GM12878 (cell line): ENCODE data around the gene TIMM10. TPM values are rescaled to one million over a fixed set of nuclear protein-coding genes. Genes with fewer than 3 reads are reported as not detected.

Experiments used
- ATAC-seq: fragments of 200-7000 bp; cut with Tn5 transposase; 3 replicates; pipeline ENCODE4 v1.9.1; 2020; ENCODE audit warnings: mild to moderate bottlenecking, moderate library complexity
- BruUV-seq: library from RNA; stranded (reverse); fragments of 400-500 nt; replicated peaks from 2 replicates; lab custom pipeline; 2021; lab: Mats Ljungman, UMichigan
- CTCF ChIA-PET: fragments of 300-600 bp; sonication (Branson Sonifier 250); formaldehyde crosslinking; extraction: SDS; loops from one replicate; lab custom pipeline; 2021; ENCODE audit warnings: inconsistent platforms; lab: Yijun Ruan, JAX
- POLR2A ChIA-PET: fragments of 350-600 bp; formaldehyde crosslinking; extraction: SDS; loops from one replicate; lab custom pipeline; 2021; ENCODE audit warnings: inconsistent platforms; lab: Charles Lee
- RAD21 ChIA-PET: fragments of 300-600 bp; sonication (Branson Sonifier 250); formaldehyde crosslinking; loops from one replicate; lab custom pipeline; 2023; ENCODE audit warnings: antibody characterized with exemption; ENCODE audit not compliant: unreplicated experiment; lab: Charles Lee
- SMC1A ChIA-PET: fragments of 300-600 bp; sonication (Branson Sonifier 250); formaldehyde crosslinking; loops from one replicate; lab custom pipeline; 2023; ENCODE audit not compliant: unreplicated experiment, uncharacterized antibody; lab: Charles Lee
- DNase-seq: peaks from one replicate; pipeline ENCODE4 v3.0.0-alpha.2; 2011; ENCODE audit warnings: low read depth, low spot score
- FAIRE-seq: peaks from 3 replicates; lab custom pipeline; 2011; peaks lifted over from hg19 to GRCh38; lab: Jason Lieb, UNC
- H2AFZ ChIP-seq: 2 replicates; pipeline ENCODE4 v1.6.0; 2011; ENCODE audit warnings: low read depth, low read length, control low read depth; ENCODE audit not compliant: control insufficient read depth
- H3K27ac ChIP-seq: 2 replicates; pipeline ENCODE4 v1.5.1; 2011; ENCODE audit warnings: control low read depth; ENCODE audit not compliant: control insufficient read depth, insufficient read depth
- H3K27me3 ChIP-seq, 2 experiments: replicated peaks in 1 of 2; 2 replicates each; pipeline versions ENCODE4 v1.6.0 to v1.6.1; 2011; ENCODE audit warnings: low read length in 1 of 2; ENCODE audit not compliant: control insufficient read depth in 2 of 2, insufficient read depth in 2 of 2
- H3K36me3 ChIP-seq, 2 experiments: 2 replicates each; pipeline ENCODE4 v1.5.1; 2011; ENCODE audit warnings: low read length in 1 of 2; ENCODE audit not compliant: control insufficient read depth in 2 of 2, insufficient read depth in 2 of 2
- H3K4me1 ChIP-seq: 2 replicates; pipeline ENCODE4 v1.6.1; 2011; ENCODE audit warnings: mild to moderate bottlenecking, low read length, moderate library complexity, mixed read lengths; ENCODE audit not compliant: control insufficient read depth, insufficient read depth
- H3K4me2 ChIP-seq: 2 replicates; pipeline ENCODE4 v1.6.0; 2011; ENCODE audit warnings: control low read depth; ENCODE audit not compliant: control insufficient read depth, insufficient read depth
- H3K4me3 ChIP-seq: fragments of 200-600 bp; sonication (generic); 2 replicates; pipeline ENCODE4 v1.5.1; 2016
- H3K79me2 ChIP-seq: 2 replicates; pipeline ENCODE4 v1.6.0; 2011; ENCODE audit warnings: low read length; ENCODE audit not compliant: control insufficient read depth, insufficient read depth
- H3K9ac ChIP-seq: 2 replicates; pipeline ENCODE4 v1.8.0; 2011; ENCODE audit warnings: low read length, control low read depth, mixed read lengths; ENCODE audit not compliant: control insufficient read depth, insufficient read depth
- H3K9me3 ChIP-seq: replicated peaks from 3 replicates; pipeline ENCODE4 v1.5.1; 2011; ENCODE audit warnings: mild to moderate bottlenecking, low read length; ENCODE audit not compliant: control insufficient read depth, insufficient read depth
- H4K20me1 ChIP-seq: 2 replicates; pipeline ENCODE4 v1.6.0; 2011; ENCODE audit not compliant: control insufficient read depth, insufficient read depth
- CHD4 ChIP-seq: fragments of 200-600 bp; sonication (generic); IDR thresholded peaks from 2 replicates; pipeline ENCODE4 v1.6.1; 2016; ENCODE audit warnings: mild to moderate bottlenecking
- EGR1 ChIP-seq, 2 experiments: IDR thresholded peaks; 1 replicate in 1 of 2; 2 replicates in 1 of 2; pipeline ENCODE4 v1.6.1; 2011 to 2012; ENCODE audit warnings: low read depth in 2 of 2, low read length in 2 of 2, borderline replicate concordance in 1 of 2, mild to moderate bottlenecking in 1 of 2, moderate library complexity in 1 of 2
- GABPA ChIP-seq: IDR thresholded peaks from 2 replicates; pipeline ENCODE4 v1.6.1; 2014; ENCODE audit warnings: antibody characterized with exemption, low read depth, mild to moderate bottlenecking, inconsistent platforms
- HCFC1 ChIP-seq: fragments of 150-350 bp; IDR thresholded peaks from 2 replicates; pipeline ENCODE4 v1.6.1; 2014; ENCODE audit warnings: low read length
- IRF3 ChIP-seq: fragments of 450-650 bp; IDR thresholded peaks from 2 replicates; pipeline ENCODE4 v1.6.1; 2014; ENCODE audit warnings: mild to moderate bottlenecking
- KLF5 ChIP-seq: fragments of 450-650 bp; IDR thresholded peaks from 2 replicates; pipeline ENCODE4 v1.6.1; 2014; ENCODE audit warnings: mild to moderate bottlenecking; ENCODE audit not compliant: partially characterized antibody
- MTA2 ChIP-seq: fragments of 450-650 bp; IDR thresholded peaks from 2 replicates; pipeline ENCODE4 v1.6.1; 2016; ENCODE audit warnings: low read depth, mild to moderate bottlenecking, moderate library complexity
- NR2F1 ChIP-seq: fragments of 450-650 bp; conservative IDR thresholded peaks from 2 replicates; pipeline ENCODE4 v1.6.1; 2017; ENCODE audit warnings: mild to moderate bottlenecking
- POLR2AphosphoS2 ChIP-seq: IDR thresholded peaks from 2 replicates; pipeline ENCODE4 v1.6.1; 2011; ENCODE audit warnings: low read depth, mild to moderate bottlenecking, low read length, improper control_type of control experiment, moderate library complexity
- PRDM15 ChIP-seq: fragments of 450-650 bp; formaldehyde crosslinking; IDR thresholded peaks from 2 replicates; pipeline ENCODE4 v1.4.0; 2020; ENCODE audit warnings: mild to moderate bottlenecking, moderate library complexity
- RBBP5 ChIP-seq: fragments of 200-600 bp; sonication (generic); conservative IDR thresholded peaks from 2 replicates; pipeline ENCODE4 v1.6.1; 2016
- WRNIP1 ChIP-seq: IDR thresholded peaks from 2 replicates; pipeline ENCODE4 v1.6.1; 2011; ENCODE audit warnings: low read depth, low read length, improper control_type of control experiment, borderline replicate concordance
- ZBTB33 ChIP-seq: fragments of 450-650 bp; IDR thresholded peaks from 2 replicates; pipeline ENCODE4 v1.6.1; 2017; ENCODE audit warnings: mild to moderate bottlenecking
- ZNF384 ChIP-seq: IDR thresholded peaks from 2 replicates; pipeline ENCODE4 v1.6.1; 2012; ENCODE audit warnings: low read depth, mild to moderate bottlenecking, low read length, improper control_type of control experiment, borderline replicate concordance
- ZSCAN29 ChIP-seq: fragments of 450-650 bp; IDR thresholded peaks from 2 replicates; pipeline ENCODE4 v1.6.1; 2017; ENCODE audit warnings: mild to moderate bottlenecking, moderate library complexity
- WGBS: methylation state at CpG from one replicate; pipeline ENCODE4 v1.1.6; 2016; ENCODE audit warnings: low lambda C conversion rate; ENCODE audit not compliant: insufficient replicate concordance, insufficient coverage; ENCODE audit errors: missing lambda C conversion rate; 5-methylcytosine and 5-hydroxymethylcytosine counted together
- in situ Hi-C: fragments of 300-500 bp; cut with MboI; formaldehyde crosslinking; loops from 9 replicates; pipeline ENCODE4 v1.14.3; 2018; ENCODE audit warnings: mixed read lengths
- intact Hi-C: fragments of 100-400 bp; cut with micrococcal nuclease; formaldehyde crosslinking; loops from one replicate; pipeline ENCODE4 v1.14.2; 2022; ENCODE audit not compliant: unreplicated experiment
- polyA plus RNA-seq, 11 experiments: library from polyadenylated mRNA; depleted of rRNA in 4 of 11; unstranded in 6 of 11; stranded (reverse) in 5 of 11; fragments of >200 nt; fragmentation: Nextera tagmentation in 4 of 11; fragmentation: Illumina TruSeq in 1 of 11; extraction: Ambion mirVana in 4 of 11; extraction: Trizol in 1 of 11; gene quantifications; 1 replicate in 1 of 11; 2 replicates in 10 of 11; pipeline versions ENCODE4 v1.2.1 to v1.2.3, GENCODE V29; 2011 to 2016; ENCODE audit warnings: inconsistent platforms in 2 of 11, missing spikeins in 2 of 11, low read depth in 1 of 11
- total RNA-seq, 4 experiments: library from RNA; depleted of rRNA in 3 of 4; stranded (reverse); fragments of >200 nt in 3 of 4; fragmentation: Illumina TruSeq in 1 of 4; extraction: Trizol in 1 of 4; gene quantifications; 2 replicates each; pipeline versions ENCODE4 v1.2.1 to v1.2.3, GENCODE V29; 2013 to 2021

Gene TIMM10
- total and polyA plus RNA-seq, 10 of the 15 experiments (the other 5 are each of a cell fraction or from before 2014, with no cell fraction given), result 148 to 898 (median 206) TPM

- Histone ChIP-seq H3K27me3 (no peaks in the 10 kb centered on the region), H3K4me1 (peaks cover 15% of the 10 kb centered on the region), H3K36me3 (peaks cover 0 to 2% of the 10 kb centered on the region in 2 experiments; a peak in 3 of 4 replicates), H3K9ac (no peak overlapping the region), H3K4me2 (no peak overlapping the region), H4K20me1 (no peaks in the 10 kb centered on the region), H3K4me3 (no peak overlapping the region), H3K79me2 (no peaks in the 10 kb centered on the region), H2AFZ (no peak overlapping the region), H3K9me3 (no peaks in the 10 kb centered on the region), H3K27ac (no peak overlapping the region)
- no peak for DNase-seq
- RAD21 ChIA-PET, result no interaction called here
- POLR2A ChIA-PET, result interaction anchor here (1.0 kb wide), 1 partner anchor 110 kb away, joined by 3 read pairs; no protein-coding TSS in a partner anchor
- no peak for TF ChIP-seq ZSCAN29
- TF ChIP-seq ZBTB33, result no peak
- TF ChIP-seq HCFC1, result no peak
- TF ChIP-seq KLF5, result no peak
- TF ChIP-seq NR2F1, result no peak
- TF ChIP-seq POLR2AphosphoS2, result no peak
- TF ChIP-seq MTA2, result no peak
- TF ChIP-seq RBBP5, result no peak
- TF ChIP-seq EGR1 (IDR thresholded peaks at IDR 0.05; ENCODE audit: borderline replicate concordance in 1 of 2, low read depth in 2 of 2, low read length in 2 of 2), result no peak
- no peak for TF ChIP-seq ZNF384
- no peak for TF ChIP-seq IRF3
- no peak for TF ChIP-seq GABPA
- no peak for TF ChIP-seq WRNIP1
- TF ChIP-seq PRDM15, result no peak
- TF ChIP-seq CHD4, result no peak
- ATAC-seq, result no peak
- BruUV-seq, result no TSS peak
- in situ Hi-C loops (no loop called here), intact Hi-C loops (no loop called here)
- WGBS, result 74% methylated on average over 5 of the region's 6 CpGs
- SMC1A ChIA-PET, result interaction anchor here (1.2 kb wide), 1 partner anchor 28 kb away, joined by 4 read pairs; no protein-coding TSS in a partner anchor
- CTCF ChIA-PET, result interaction anchor here (0.6 to 1.3 kb wide), 3 partner anchors 13 to 100 kb away, joined by 3 read pairs; partner anchors contain the start of gene UBE2L6
- no peak for FAIRE-seq
These were observed 14.0 kb upstream of the TIMM10 start for GRCh38 chr11:57544566-57544965.
